KG1 (cell line): ENCODE measurements around the gene MAPKAP1.

Source experiments
- DNase-seq: peaks from one replicate; lab custom pipeline; 2025; lab: John Stamatoyannopoulos, UW

MAPKAP1 gene

DNA sequence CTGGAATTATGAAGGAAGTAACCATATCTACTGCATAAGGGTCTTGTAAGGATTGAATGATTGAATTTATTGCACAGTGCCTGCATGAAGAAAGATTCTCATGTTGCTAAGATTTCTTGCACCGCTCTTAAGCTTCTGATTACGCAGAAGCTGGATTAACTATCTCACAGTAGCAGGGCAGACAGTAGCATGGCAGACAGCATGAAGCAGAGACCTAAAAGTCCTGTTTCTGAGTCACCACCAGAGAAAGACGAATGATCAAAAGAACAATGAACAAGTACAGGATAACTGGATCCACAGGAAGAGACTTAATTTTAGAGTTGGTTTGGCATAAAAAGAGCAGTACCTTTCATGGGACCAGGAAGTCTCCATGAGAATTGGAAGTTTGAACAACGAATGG, 142.4 kb downstream of the MAPKAP1 start:
- no peak for DNase-seq

DNA sequence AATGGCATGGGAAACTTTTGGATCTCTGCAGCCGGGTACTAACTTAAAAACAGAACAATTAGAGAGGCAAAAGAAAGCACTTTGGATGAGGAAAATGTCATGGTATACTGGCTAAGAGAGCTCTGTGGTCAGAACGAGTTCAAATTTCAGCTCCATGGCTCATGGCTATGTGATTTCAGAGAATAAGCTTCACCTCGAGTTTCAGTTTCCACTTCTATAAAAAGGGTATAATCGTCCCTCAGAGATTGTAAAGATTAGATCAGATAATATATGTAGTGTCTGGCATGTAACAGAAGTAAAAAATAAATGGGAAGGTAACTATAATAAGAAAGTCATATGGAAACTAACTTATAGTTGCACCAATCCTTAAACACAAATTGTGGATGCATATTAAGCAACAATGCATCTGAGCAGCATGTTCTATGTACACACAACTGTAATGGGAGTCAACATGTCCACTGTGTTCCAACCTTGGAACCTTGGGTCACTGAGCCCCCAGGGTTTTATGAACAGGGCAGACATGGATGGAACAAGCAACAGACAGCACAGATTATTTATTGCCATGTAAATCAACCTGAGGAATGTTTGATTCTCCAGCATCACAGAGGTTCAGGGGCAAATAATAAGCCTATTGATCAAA, 145.4 kb downstream of the MAPKAP1 start:
- DNase-seq, result no peak

DNA sequence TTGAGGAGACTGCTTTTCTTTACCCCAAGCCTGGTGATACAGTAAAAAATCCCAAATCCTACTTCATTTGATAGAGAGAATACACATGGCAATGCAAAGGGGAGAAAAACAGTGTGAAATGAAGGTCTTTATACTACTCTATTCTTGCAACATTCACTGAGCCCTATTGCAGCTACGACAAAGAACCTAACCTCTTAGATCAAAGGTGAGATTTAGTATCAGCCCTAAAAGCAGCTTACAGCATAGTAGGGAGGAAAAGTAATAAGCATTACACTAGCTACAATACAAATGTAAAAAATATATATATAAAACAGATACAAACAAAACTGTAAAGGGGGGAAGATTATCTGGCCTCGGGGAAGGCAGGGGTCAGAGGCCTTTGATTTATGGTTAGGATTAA, 147.1 kb downstream of the MAPKAP1 start:
- no peak for DNase-seq

DNA sequence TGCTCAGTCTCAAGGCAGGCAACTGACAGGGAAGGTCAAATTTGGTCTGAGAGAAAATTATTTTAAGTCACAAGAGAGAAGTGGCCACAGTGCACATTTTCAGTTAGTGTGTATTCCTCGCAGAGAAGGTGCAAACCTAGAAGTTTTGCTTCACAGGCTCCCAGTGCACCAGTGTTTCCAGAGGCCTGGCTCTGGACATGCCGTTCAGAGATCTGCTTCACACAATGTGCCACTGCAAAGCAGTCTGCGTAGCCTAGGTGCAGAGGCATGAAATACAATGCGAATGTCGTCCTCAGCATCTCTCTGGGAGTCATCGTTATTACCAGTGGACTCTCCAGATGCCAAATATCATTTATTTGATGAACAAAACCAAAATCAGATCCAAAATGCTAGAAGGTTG, 147.8 kb downstream of the MAPKAP1 start:
- no peak for DNase-seq

DNA sequence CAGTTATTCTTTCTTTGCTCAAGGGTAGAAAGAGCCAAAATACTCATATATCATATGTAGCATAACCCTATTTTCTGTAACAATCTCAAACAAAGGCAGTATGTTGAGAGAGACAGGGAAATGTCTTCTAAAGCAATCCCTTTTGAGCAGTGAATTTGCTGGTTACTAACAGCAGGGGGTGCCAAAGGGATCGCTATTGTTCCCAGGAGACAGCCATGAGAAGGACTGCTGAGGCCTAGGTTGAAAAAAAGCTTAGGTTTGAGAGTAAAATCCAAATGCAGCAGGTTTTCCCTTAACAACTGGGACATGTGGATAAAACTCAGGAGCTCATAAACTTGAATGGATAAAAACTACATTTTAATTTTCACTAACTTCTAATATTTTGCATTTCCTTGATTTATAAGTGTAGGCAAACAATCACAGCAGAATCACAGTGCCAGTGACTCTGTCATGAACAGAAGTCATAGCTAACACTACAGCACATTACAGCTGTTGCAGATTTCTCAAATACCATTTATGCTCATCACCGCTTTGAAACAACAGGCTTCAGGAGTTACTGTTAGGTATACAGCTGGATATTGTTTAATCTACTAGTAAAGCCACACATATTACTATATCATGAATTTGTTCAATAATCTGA, 148.4 kb downstream of the MAPKAP1 start:
- DNase-seq, result peak; percentile 36

DNA sequence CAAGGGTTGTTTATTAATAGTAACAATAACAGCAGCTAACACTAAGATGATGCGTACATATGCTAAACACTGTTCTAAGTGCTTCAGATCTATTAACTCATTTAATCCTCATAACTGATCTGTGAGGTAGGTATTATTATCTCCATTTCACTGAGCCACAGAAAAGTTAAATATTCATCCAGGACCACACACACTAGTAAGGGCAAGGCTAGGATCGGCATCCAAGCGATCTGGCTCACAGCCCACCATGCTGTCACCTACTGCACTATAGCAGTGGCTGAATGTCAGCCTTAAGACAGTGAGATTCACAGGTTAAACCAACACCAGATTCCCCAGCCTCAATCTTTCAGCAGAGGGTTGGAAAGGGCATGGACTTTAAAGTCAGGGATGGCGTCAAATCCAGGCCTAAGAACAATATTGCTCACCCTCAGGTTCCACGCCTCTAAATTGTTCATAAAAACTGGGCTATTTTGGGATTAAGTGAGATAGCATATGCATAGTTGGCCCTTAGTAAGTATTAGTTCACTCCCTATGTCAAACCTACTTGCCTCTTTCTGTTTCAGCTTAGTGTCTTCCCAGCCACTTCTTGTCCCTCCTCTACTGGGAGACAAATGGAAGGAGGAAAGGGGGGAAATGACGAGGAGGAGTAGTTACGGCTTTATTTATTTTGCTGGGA, 150.8 kb downstream of the MAPKAP1 start:
- DNase-seq, result no peak

DNA sequence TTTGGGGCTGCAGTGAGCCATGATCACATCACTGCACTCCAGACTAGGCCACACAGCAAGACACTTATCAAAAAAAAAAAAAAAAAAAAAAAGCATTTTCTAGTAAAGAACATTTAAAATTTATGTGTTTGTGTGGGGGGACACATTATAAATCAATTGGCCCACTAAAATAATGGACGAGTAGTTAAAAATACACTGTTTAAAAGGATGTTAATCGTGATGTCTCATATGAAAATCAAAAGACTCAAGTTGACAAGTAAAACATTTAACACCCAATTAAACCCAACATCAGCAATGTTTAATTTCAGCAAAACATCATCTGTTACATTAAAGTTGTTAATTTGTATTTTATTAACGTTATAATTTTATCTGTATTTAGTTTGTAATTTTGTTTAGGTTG, 152.3 kb downstream of the MAPKAP1 start:
- no peak for DNase-seq

DNA sequence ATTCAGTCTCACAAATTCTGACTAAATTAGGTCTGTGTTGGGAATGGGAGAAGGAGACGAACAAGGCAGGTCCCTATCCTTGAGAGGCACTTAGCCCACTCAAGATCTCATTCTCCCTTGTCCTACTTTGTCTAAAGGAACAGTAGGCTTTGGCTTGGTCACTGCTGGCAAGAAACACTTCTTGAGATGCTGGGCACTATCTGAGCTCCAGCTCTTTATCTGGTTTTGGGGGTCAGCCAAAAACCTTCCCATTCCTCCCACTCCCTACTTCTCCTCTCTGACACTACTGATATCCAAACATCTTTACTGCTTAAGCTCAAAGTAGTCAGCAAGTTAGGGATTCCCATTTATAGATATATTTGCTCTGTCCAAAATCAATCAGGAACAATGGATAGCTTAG, 155.2 kb downstream of the MAPKAP1 start:
- DNase-seq, result no peak

DNA sequence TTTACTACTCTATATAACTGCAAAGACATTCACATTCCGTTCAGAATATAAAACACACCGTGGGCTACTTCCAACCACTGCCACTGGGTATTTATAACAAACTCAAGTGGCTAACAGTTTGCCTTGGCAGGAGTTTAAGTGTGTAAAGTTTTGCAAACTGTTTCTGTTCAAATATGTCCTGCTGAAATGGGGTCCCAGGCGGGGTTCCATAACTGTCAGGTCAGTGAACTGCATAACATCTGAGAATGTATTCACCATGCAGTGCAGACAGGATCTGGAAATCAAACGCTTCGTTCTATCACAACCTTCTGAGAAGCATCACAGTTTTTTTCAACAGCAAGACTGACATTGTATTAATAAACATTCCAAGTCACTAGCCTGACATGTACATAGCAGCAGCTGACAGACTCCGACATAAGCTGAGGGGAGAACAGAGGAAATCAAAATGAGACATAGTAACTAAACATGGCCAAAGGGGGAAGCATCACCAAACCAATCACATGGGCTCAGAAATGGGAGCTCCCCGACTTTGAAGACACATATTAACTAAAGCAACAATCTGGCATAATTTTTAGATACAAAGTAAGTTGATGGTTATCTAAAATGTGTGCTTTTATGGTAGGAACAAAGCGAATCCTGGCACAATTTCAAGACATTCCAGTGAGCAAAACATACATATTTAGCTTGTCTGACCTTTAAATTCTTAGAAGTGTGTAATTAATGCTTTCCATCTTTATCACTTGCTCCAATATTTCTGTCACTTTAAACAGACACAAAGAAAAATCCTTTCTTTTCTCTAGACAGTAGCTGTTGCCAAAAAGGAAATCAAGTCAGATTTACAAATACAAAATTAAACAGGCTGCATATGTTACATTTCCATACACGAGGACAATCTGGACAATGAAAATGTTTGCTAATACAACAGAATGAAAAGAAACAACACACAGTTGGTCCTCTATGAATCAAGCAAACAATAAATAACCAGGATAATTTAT, 156.8 kb downstream of the MAPKAP1 start:
- DNase-seq, result no peak

DNA sequence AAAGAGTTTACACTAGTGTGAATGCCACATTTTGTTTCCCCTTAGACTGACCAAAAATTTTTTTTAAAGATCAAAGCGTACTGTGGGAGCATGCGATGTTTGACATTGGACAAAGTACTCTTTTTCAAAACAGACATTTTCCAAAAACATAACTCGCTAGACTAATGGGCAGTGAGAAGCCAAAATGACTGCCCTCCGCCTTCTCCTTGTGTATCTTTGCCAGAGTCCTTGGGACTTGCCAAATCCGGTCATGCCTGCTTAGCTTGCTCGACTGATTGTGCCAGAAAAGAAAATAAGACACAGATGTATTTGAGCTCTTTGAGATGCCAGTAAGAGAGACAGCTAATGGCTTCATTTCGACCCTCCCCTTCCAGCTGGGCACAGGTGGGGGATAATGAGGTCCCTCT, 157.5 kb downstream of the MAPKAP1 start:
- no peak for DNase-seq

DNA sequence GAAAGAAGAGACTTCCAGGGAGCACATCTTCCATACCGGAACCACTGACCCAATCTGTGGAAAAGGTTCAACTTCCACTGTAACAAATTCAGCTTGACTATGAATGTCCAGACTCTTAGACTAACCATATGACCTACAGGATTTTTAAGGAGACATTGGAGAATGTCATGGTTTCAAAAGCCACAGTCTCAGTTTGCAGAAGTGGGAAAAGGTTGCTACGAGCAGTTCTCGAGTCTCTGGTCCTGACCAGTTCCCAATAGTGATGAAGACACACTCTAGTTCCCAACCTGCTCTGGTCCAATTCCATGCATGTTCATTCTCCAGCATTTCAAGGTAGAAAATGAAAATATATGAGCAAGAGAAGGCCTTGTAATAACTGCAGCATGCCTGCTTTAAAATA, 158.0 kb downstream of the MAPKAP1 start:
- no peak for DNase-seq

DNA sequence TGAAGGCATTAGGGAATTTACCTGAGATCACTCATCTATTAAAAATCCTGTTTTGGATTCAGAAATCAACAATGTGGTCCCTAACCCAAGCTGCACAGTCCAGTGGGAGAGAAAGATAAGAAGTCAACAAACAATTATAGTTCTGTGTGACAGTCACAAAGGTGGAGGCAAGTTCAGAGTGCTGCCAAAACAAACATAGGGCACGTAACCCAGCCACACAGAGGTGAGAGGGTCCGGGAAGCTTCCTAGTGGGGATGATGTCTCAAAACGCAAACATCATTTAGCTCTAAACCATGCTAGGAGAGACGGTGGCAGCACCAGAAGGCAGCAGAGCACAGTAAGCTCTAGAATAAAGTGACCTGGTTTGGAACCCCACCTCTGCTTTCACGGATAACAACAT, 158.9 kb downstream of the MAPKAP1 start:
- DNase-seq, result no peak

DNA sequence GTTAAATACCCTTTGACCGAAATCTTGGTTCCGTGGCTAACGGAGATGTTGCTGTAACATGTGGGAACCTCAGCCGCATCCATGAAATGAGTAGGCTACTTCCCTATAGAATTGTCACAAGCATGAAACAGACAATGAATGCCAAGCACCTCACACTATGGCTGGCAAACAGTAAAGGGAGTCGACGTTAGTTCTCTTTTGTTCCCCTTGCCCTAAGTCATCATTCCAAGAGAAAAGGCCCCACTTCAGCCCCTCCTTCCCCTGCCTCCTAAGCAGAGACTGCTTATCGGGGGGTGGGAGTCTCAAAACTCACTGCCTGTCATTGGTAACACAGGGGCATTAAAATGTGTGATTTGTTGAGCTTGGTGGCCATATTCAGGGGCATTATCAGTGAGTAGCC, 159.6 kb downstream of the MAPKAP1 start:
- DNase-seq, result no peak

DNA sequence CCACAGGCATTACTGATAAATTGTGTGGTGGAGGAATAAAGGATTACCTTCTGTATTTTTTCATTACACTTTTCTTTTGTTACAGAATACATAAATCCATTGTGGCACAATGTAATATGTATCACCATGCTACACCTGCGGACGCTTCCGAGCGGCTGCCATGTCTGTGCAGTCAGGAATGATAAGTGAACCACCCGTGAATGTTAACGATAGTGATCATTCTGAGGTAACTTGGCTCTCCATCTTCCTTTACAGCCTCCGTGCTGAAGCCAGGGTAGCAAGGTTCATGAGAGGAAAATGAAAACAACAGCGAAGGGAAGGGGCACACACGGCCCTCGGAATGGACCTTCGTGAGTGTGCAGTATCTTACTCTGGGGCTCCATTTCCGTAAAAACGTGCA, 161.2 kb downstream of the MAPKAP1 start:
- no peak for DNase-seq

DNA sequence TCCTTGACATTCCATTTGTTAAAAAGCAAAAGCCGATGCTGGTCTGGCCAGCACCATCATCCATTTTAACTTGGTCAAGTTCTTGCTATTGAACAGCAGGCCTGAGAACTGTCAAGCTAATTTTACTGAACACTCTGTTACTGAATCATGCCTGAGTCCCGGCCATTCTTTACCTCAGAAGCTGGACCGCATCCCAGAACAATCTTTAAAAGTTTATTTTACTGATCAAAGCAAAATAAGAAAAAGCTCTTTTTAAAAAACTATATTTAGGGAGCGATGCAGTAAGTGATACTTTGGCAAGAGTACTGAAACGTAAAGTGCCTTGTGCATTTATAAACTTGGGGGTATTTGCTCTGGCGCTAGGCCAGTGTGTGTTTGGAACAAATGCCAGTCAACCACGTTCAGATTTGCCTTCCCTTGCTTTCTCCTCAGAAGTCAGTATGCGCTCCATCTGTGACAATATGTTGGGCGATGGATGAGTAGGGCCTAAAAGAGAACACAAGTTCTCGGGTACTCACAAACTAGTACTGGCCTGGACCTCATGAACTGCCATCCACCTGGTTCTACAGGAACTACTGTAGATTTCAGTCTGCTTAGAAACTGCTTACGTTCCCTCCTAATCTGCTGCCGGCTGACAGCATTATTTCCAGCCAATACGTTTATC, 161.9 kb downstream of the MAPKAP1 start:
- no peak for DNase-seq

DNA sequence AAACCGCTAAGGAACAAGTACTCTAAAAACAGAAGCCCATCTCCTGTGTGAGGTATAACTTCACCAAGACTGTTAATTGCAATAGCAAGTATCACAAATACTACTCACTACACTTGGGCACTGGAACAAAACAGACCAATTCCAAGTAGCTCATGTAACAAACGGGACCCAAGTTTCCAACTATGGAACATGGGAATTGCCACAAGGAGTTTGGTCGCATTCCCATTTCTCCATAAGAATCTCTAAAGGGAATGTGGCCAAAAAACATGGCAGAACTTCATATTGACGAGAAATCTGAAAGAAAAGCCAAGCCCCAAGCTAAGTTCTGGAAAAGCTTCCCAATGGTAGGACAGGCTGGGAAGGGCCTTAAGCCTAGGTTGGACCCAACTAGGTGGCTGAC, 162.5 kb downstream of the MAPKAP1 start:
- DNase-seq, result no peak

DNA sequence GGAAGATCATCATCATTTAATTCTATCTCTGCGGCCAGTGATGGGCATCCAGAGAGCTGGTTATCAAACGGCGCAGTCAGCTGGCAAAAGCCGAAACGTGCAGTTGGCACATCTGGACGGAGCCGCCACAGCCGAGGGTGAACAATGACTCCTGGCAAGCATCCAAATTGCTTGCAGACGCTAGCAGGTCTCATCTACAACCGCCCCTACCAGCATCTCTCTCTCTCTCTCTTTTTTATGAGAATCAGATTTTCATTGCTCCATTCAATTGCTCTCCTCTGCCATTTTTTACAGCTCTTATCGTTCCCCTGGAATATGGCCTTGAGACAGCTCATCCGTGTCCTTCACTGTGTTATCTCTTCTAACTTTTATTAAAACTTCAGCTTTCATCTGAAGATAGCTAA, 165.2 kb downstream of the MAPKAP1 start:
- no peak for DNase-seq

DNA sequence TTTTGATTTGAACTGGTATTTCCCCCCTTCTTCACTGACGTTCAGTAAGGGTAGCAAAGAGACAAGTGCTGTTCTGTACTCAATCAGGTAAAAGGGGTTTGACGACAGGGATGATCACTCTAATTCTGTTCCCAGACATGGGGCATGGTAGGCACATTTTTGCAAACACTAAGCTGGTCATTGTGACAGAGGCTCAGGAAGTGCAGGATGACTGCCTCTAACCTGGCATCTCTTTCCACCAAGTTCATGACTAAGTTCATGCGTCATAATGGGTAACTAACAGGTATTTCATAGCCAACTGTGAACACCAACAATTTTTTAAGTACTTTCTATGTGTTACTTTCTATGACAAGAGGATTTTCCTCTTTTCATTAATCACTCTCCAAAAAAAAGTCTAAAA, 166.5 kb downstream of the MAPKAP1 start:
- no peak for DNase-seq

DNA sequence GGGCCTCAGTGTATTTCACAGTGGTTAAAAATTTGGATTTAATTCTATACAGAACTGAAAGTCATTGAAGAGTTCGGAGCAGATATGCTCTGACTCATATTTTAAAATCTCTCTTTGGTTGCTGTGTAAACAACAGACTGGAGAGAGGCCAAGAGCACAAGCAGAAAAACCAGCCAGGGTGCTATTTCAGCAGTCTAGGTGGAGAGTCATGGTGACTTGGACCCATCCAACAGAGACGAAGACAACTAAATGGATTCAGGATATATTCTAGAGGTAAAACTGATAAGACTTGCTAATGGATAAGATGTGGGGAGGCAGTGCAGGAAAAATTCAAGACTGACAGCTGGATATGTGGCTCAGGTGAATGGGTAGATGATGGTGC, 168.9 kb downstream of the MAPKAP1 start:
- no peak for DNase-seq

DNA sequence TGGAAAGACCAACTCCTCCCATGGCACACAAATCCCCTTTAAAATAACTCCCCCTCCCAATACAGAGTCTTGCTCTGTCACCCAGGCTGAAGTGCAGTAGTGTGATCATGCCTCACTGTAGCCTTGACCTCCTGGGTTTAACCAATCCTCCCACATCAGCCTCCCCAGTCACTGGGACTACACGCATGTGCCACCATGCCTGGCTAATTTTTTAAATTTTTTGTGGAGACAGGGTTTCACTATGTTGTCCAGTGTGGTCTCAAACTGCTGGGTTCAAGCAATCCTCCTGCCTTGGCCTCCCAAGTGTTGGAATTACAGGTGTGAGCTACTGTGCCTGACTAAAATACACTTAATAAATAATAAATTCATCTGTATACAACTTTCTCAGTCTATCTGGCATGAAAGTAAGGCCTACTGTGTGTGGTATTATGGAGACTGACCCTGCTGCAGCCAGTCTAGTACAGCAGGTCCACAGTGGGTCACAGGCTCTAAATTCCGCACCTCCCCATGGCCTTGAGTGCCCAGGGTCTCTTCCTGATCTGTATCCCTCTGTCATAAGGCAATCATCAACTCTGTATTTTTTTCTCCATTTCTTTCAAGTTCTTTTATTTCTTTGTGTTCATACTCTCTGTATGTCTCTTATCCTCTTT, 169.4 kb downstream of the MAPKAP1 start:
- no peak for DNase-seq

DNA sequence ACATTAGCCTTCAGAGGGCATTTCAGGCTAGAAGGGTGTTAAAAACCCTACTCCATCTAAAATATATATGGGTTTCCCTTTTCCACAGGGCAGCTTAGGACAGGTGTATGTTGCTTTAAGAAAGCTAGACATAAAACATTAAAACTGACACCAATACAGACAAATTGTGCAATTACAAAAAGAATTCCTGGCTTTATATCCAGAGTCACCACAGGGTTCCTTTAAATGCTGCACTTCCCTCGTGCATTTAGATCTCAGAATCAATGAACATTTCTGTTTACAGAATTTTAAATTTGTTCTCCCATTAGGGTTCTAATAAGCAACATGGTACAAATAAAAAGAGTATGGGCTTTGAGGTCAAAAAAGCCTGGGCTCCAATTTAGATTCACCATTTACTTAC, 170.2 kb downstream of the MAPKAP1 start:
- DNase-seq, result no peak
